Tibial nerve (tissue), 3 donors: ENCODE measurements around the gene PTPRE.

Experiments
- POLR2A ChIP-seq, 2 donors: fragments of 450-650 bp; IDR thresholded peaks; one replicate each; pipeline ENCODE4 v1.6.1; 2017; ENCODE audit warnings: antibody characterized with exemption in 2 of 2, mild to moderate bottlenecking in 2 of 2, moderate library complexity in 2 of 2
- TF ChIP-seq, protein P1 (sequence below), 5 experiments: fragments of 200-600 bp in 3 of 5; fragments of 450-650 bp in 2 of 5; sonication (generic) in 3 of 5; IDR thresholded peaks; one replicate each; pipeline ENCODE4 v1.5.1; 2016 to 2019; ENCODE audit warnings: antibody characterized with exemption in 5 of 5, mild to moderate bottlenecking in 3 of 5, moderate library complexity in 2 of 5

DNA sequence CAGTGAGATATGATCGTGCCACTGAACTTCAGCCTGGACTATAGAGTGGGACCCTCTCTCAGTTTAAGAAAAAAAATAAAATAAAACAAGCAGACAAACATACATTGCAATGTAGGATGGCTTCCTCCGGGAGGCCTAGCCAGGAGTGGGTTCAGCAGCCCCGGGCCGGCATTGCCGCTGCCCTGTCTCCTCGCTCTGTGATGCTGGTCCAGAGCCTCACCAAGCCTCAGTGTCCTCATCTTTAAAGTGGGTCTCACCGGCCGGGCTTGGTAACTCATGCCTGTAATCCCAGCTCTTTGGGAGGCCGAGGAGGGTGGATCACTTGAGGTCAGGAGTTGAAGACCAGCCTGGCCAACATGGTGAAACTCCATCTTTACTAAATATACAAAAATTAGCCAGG lies 71.6 kb downstream of the PTPRE start:
- TF ChIP-seq, protein P1, sequence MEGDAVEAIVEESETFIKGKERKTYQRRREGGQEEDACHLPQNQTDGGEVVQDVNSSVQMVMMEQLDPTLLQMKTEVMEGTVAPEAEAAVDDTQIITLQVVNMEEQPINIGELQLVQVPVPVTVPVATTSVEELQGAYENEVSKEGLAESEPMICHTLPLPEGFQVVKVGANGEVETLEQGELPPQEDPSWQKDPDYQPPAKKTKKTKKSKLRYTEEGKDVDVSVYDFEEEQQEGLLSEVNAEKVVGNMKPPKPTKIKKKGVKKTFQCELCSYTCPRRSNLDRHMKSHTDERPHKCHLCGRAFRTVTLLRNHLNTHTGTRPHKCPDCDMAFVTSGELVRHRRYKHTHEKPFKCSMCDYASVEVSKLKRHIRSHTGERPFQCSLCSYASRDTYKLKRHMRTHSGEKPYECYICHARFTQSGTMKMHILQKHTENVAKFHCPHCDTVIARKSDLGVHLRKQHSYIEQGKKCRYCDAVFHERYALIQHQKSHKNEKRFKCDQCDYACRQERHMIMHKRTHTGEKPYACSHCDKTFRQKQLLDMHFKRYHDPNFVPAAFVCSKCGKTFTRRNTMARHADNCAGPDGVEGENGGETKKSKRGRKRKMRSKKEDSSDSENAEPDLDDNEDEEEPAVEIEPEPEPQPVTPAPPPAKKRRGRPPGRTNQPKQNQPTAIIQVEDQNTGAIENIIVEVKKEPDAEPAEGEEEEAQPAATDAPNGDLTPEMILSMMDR (IDR thresholded peaks at IDR 0.05): no peak
- no peak for TF ChIP-seq POLR2A (IDR thresholded peaks at IDR 0.05)
